ENCODE data around the gene ZXDC. TPM values are rescaled to one million over a fixed set of nuclear protein-coding genes. Genes with fewer than 3 reads are reported as not detected.

The ZXDC gene
- total RNA-seq, 2 donors from 2014 or later: 18.9 to 25.5 TPM

- Histone ChIP-seq H3K9me3 (no peaks in the 10 kb centered on the region), H3K27ac (no peak overlapping the region), H3K27me3 (no peaks in the 10 kb centered on the region), H3K4me3 (no peak overlapping the region), H3K4me1 (no peaks in the 10 kb centered on the region), H3K36me3 (no peaks in the 10 kb centered on the region)
- no peak for DNase-seq (ENCODE audit: low spot score)
- no peak for TF ChIP-seq CTCF (IDR thresholded peaks at IDR 0.05)
These were observed 24.3 kb upstream of the ZXDC start for GRCh38 chr3:126500016-126500415.

GRCh38 chr3:126499401-126499800, 23.7 kb upstream of the ZXDC start:
- Histone ChIP-seq H3K36me3 (no peaks in the 10 kb centered on the region), H3K9me3 (no peaks in the 10 kb centered on the region), H3K27me3 (no peaks in the 10 kb centered on the region), H3K4me1 (no peaks in the 10 kb centered on the region), H3K27ac (no peak overlapping the region), H3K4me3 (no peak overlapping the region)
- TF ChIP-seq CTCF (IDR thresholded peaks at IDR 0.05): no peak
- no peak for DNase-seq (ENCODE audit: low spot score)

GRCh38 chr3:126498929-126499328, 23.2 kb upstream of the ZXDC start:
- no peak overlapping the region for H3K4me3 ChIP-seq
- no peak overlapping the region for H3K27ac ChIP-seq
- no peaks in the 10 kb centered on the region for H3K27me3 ChIP-seq
- no peaks in the 10 kb centered on the region for H3K36me3 ChIP-seq
- TF ChIP-seq CTCF (IDR thresholded peaks at IDR 0.05): no peak
- no peak for DNase-seq (ENCODE audit: low spot score)
- H3K9me3 ChIP-seq: no peaks in the 10 kb centered on the region
- no peaks in the 10 kb centered on the region for H3K4me1 ChIP-seq

GRCh38 chr3:126498461-126498860, 22.8 kb upstream of the ZXDC start:
- Histone ChIP-seq H3K9me3 (no peaks in the 10 kb centered on the region), H3K4me3 (no peak overlapping the region), H3K4me1 (no peaks in the 10 kb centered on the region), H3K27me3 (no peaks in the 10 kb centered on the region), H3K36me3 (no peaks in the 10 kb centered on the region), H3K27ac (no peak overlapping the region)
- no peak for DNase-seq (ENCODE audit: low spot score)
- TF ChIP-seq CTCF (IDR thresholded peaks at IDR 0.05): no peak

- no peak overlapping the region for H3K27ac ChIP-seq
- TF ChIP-seq CTCF (IDR thresholded peaks at IDR 0.05): no peak
- H3K27me3 ChIP-seq: no peaks in the 10 kb centered on the region
- no peaks in the 10 kb centered on the region for H3K36me3 ChIP-seq
- H3K9me3 ChIP-seq: no peaks in the 10 kb centered on the region
- H3K4me1 ChIP-seq: no peaks in the 10 kb centered on the region
- no peak for DNase-seq (ENCODE audit: low spot score)
- no peak overlapping the region for H3K4me3 ChIP-seq
These were observed 22.3 kb upstream of the ZXDC start for GRCh38 chr3:126497956-126498355.

Data from right atrium auricular region (tissue), 2 donors.